RPMI8226 (cell line): ENCODE measurements around the gene IL10RA.

ENCODE experiments used
- DNase-seq: peaks from one replicate; pipeline ENCODE4 v3.0.0-alpha.2; 2015

IL10RA gene

DNA sequence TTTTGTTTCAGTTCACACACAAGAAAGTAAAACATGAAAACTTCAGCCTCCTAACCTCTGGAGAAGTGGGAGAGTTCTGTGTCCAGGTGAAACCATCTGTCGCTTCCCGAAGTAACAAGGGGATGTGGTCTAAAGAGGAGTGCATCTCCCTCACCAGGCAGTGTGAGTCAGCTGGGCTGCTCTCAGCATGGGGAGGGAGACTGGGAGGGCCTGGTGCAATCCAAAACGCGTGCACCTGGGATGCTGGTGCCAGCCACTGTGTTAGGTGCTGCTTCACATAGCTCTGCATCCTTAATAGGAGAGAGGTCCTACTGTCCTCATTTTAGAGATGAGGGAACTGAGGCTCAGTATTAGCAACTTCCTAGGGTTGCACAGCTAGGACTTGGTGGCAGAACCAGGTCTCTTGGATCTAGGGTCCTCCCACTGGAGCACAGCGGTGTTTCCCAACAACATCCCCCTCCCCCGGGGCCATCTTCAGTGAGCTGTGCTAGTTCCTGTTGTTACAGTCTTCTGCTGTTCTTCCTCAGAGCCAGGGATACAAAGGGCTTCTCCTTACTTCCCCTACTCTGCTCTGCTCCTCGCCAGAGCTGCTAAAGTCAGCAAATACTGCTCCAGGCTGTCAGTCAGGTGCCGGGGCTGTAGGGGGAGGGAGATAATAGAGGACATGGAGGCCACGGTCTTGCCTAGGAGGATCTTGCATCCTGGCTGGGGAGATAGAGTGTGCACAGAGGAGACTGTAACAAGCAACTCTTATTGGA is 8.0 kb downstream of the IL10RA start:
- DNase-seq = peak; percentile 86

- DNase-seq = no peak
These were observed 9.3 kb downstream of the IL10RA start for GRCh38 chr11:117995472-117995871.

DNA sequence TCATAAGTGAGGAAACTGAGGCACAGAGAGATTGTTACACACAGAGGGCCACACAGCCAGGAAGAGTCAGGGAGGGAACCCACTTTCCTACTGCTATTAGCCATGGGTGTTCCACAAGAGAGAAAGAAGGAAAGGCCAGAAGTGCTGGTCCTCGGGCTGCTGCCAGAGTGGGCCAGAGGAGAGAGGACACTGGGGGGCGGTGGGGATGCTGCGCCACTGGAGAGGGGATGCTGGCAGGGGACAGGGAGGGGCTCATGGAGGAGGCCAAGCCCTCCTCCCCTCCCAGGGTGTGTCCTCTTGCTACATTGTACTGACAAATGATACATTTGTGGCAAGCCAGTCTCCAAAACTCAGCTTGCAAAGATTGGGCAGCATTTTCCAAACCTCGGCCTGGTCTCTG is 9.9 kb downstream of the IL10RA start:
- no peak for DNase-seq

DNA sequence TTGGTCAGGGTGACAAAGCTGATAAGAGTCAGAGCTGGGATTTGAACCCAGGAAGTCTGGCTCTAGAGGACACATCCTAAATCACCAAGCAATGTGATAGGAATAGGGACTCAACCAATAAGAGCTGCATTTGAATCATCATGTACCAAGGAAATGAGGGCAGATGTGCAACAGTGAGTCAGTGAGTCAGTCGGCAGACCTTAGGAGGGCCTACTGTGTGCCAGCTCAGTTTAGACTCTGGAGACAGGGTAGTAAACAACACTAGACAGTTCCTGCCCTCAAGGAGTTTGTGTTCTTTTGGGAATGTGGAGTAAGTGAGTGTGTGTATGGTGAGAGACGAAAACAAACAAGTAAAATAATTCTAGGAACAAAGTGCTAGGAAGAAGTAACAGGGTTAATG is 11.2 kb downstream of the IL10RA start:
- DNase-seq = no peak

- no peak for DNase-seq
These were observed 11.8 kb downstream of the IL10RA start for GRCh38 chr11:117997823-117998579.

GRCh38 chr11:117998664-117999353 is 12.6 kb downstream of the IL10RA start:
- DNase-seq = no peak

GRCh38 chr11:117999354-117999993 is 13.3 kb downstream of the IL10RA start:
- no peak for DNase-seq

DNA sequence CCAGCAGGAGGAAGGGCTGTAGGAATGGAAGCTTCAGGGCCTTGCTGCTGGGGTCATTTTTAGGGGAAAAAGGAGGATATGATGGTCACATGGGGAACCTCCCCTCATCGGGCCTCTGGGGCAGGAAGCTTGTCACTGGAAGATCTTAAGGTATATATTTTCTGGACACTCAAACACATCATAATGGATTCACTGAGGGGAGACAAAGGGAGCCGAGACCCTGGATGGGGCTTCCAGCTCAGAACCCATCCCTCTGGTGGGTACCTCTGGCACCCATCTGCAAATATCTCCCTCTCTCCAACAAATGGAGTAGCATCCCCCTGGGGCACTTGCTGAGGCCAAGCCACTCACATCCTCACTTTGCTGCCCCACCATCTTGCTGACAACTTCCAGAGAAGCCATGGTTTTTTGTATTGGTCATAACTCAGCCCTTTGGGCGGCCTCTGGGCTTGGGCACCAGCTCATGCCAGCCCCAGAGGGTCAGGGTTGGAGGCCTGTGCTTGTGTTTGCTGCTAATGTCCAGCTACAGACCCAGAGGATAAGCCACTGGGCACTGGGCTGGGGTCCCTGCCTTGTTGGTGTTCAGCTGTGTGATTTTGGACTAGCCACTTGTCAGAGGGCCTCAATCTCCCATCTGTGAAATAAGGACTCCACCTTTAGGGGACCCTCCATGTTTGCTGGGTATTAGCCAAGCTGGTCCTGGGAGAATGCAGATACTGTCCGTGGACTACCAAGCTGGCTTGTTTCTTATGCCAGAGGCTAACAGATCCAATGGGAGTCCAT is 14.1 kb downstream of the IL10RA start:
- no peak for DNase-seq

- no peak for DNase-seq
These were observed 14.6 kb downstream of the IL10RA start for GRCh38 chr11:118000850-118001228.

- peak; percentile 40 for DNase-seq
These were observed 15.3 kb downstream of the IL10RA start for GRCh38 chr11:118001494-118001971.

GRCh38 chr11:118002010-118002540 is 15.9 kb downstream of the IL10RA start:
- no peak for DNase-seq

DNA sequence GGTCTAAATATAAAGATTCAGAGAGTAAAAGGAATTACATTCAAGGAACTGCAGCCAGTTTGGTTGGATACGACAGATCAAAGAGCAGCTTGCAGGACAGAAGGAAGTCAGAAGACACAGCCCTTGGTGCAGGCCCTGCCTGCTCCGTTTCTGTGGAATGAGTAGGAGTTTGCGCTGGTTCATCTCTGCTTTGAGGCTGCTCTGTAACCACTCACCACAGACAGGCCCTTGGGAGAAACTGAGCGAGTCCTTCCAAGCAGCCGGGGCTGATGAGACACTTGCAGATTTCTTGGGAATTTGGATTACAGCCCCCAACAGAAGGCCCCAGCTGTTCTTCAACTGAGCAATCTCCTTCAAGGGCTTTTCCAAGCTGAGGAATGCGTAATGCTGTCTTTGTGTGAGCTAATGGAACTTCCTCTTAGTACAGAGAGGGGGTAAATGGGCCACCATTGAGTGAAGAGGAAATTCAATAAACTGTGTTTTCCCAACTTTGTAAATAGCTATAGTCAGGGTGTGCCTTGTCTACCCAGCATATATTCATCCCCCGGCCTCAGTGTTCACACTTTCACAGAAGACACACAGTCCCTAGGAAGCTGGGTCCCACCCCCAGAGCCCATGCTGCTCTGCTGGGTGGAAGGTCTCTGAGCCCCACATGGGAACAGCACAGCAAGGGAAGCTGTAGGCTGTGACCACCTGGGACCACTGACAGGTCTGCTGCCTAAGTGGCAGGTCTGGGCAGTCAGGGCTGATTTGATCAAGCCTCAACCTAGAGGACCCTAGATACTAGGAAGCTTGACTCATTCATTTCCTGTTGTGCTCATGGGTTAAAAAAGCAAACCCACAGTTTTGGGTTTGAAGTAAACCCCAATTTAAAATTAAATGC is 16.6 kb downstream of the IL10RA start:
- no peak for DNase-seq

- DNase-seq = no peak
These were observed 17.3 kb downstream of the IL10RA start for GRCh38 chr11:118003456-118003855.

- no peak for DNase-seq
These were observed 18.5 kb downstream of the IL10RA start for GRCh38 chr11:118004543-118005223.

GRCh38 chr11:118005224-118006152 is 19.3 kb downstream of the IL10RA start:
- no peak for DNase-seq

DNA sequence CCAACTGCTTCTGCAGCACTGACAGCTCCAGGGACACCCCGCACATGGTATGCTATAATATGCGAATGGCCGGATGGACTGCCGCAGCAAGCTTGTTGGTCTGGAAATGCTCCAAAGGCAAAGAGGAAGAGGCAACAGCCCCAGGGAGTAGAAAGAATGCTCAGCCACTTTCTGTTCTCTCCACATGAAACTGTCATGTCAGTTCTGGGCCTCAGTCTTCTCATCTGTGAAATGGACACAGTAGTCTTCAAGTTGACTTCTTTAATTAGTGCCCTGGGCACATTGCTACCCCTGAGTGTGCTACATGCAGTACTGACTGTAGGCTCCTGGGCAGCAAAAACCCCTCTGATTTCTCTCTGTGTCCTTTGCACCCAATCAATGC is 19.9 kb downstream of the IL10RA start:
- DNase-seq = peak; percentile 78

DNA sequence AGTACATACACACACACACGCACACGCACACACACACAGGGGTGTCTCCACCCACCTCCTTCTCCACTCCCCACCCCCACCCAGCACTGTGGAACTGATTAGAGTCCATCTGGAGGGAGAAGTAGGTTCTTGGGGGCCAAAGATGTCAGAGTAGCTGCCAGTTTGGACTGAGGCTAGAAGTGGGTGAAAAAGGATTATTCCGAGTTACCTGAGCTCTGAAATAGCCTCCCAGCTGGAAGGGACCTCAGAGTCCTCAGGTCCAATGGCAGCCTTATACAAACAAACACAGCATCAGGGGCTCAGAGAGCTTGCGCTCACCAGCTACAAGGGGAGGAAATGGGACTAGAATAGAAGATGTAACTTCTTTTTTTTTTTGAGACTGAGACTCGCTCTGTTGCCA is 20.8 kb downstream of the IL10RA start:
- DNase-seq = no peak

DNA sequence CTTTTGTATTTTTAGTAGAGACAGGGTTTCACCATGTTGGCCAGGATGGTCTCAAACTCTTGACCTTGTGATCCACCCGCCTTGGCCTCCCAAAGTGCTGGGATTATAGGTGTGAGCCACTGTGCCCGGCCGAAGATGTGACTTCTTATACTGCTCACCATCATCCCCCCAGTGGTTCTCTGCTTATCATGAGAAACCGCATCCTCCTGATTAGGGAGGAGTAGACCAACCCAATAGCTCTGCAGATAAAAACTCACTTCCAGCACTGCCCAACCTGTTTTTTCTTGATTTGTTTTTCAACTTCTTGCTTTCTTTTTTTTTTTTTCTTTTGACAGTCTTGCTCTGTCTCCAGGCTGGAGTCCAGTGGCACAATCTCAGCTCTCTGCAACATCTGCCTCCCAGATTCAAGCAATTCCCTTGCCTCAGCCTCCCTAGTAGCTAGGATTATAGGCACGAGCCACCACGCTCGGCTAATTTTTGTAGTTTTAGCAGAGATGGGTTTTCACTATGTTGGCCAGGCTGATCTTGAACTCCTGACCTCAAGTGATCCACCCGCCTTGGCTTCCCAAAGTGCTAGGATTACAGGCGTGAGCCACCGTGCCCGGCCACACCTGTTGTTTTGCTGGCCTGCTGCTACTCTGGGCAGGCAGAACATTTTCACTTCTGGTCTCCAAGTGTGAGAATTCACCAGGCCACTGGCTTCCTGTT is 21.5 kb downstream of the IL10RA start:
- peak; percentile 93 for DNase-seq
